Right renal pelvis (tissue), 4 donors: ENCODE results near the gene POMP. TPM values are rescaled to one million over a fixed set of nuclear protein-coding genes. Genes with fewer than 3 reads are reported as not detected.

ENCODE experiments used
- DNase-seq, 4 donors: peaks; one replicate each; pipeline ENCODE4 v3.0.0-alpha.2; 2013; ENCODE audit warnings: low read depth in 4 of 4, low spot score in 3 of 4, missing footprints in 1 of 4
- polyA plus RNA-seq, 4 donors: library from polyadenylated mRNA; unstranded; fragments of 120-200 nt; gene quantifications; one replicate each; pipeline ENCODE4 v1.2.1, GENCODE V29; 2013; ENCODE audit not compliant: insufficient read length in 4 of 4

The POMP gene, protein sequence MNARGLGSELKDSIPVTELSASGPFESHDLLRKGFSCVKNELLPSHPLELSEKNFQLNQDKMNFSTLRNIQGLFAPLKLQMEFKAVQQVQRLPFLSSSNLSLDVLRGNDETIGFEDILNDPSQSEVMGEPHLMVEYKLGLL
- polyA plus RNA-seq, result 100 to 1,000 TPM in 2 of 4 donors, 10 to 100 TPM in 2; 96.9 to 104 (median 101) TPM

GRCh38 chr13:28658796-28659620 lies at the start of gene POMP:
TSS of gene POMP (plus strand) at chr13:28659130. CDS start at chr13:28659185, 55 bp downstream.
- peak; percentile 76 to 86 (median 80) for DNase-seq

GRCh38 chr13:28609381-28609780 lies 49.5 kb upstream of the POMP start:
- DNase-seq, result no peak

DNA sequence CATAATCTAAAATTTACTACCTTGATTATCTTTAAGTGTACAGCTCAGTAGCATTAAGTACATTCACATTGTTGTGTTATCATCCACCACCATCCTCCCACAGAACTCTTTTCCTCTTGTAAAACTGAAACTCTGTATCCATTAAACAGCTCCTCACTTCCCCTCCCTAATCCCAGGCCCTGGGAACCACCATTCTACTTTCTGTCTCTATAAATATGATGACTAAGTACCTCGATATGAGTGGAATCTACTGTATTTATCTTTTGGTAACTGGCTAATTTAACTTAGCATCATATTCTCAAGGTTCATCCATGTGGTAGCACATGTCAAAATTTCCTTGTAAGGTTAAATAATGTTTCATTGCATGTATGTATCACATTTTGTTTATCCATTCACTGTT lies 49.0 kb upstream of the POMP start:
- DNase-seq, result no peak

DNA sequence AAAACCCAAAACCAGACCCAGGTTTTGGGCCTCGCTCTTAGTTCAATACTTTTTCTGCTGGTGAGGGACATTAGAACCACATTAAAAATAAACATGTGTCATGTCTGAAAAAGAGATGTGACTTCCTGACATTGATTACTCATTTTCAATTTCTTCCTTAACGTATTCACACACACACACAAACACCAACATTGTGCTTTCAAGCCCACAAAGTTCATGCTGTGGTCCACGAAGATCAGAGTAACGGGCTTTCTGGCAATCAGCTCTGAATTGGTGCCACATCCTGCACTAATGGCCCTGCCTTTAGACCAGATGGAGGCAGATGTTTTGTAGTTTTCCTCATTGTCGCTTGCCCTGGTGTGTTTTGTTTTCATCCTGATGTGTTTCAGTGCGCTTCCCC lies 47.9 kb upstream of the POMP start:
- no peak for DNase-seq

GRCh38 chr13:28611654-28612131 lies 47.2 kb upstream of the POMP start:
- DNase-seq, result no peak

- no peak for DNase-seq
Measured at GRCh38 chr13:28613562-28613961, 45.4 kb upstream of the POMP start.

GRCh38 chr13:28615916-28616446 lies 42.9 kb upstream of the POMP start:
- DNase-seq, result no peak

DNA sequence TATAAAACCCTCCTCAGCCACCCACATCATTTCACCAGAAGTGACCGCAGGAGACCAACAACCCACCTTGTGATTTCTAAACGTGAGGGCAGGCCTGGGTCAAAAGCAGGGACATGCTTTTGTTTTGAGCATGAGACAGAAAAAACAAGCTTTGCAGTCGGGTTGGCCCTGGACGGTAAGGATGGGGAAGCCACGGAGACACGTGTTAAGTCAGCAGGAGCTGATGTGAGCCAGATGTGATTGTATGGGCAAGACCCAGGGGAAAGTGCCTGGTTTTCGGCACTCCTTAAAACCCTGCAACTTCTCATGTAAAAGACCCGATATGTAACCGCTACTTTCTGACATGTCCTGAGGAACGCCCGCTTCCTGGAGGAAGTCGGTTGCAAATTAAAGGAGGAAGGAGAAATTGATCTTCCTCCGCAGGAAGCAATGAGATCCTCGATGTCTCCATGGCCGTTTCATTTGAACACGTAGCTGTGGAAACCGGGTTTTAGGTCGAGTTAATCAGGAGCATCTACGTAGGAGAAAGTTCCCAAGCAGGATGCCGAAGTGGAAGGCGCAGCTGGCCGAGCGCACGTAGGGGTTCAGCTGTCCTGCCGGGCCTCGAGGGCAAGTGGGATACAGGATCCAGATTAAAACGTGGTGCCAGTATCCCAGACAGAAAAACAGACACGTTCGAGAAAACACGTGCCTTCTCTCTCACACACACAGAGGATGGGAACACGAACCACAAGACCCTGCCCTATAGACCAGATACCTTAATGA lies 40.5 kb upstream of the POMP start:
- no peak for DNase-seq

DNA sequence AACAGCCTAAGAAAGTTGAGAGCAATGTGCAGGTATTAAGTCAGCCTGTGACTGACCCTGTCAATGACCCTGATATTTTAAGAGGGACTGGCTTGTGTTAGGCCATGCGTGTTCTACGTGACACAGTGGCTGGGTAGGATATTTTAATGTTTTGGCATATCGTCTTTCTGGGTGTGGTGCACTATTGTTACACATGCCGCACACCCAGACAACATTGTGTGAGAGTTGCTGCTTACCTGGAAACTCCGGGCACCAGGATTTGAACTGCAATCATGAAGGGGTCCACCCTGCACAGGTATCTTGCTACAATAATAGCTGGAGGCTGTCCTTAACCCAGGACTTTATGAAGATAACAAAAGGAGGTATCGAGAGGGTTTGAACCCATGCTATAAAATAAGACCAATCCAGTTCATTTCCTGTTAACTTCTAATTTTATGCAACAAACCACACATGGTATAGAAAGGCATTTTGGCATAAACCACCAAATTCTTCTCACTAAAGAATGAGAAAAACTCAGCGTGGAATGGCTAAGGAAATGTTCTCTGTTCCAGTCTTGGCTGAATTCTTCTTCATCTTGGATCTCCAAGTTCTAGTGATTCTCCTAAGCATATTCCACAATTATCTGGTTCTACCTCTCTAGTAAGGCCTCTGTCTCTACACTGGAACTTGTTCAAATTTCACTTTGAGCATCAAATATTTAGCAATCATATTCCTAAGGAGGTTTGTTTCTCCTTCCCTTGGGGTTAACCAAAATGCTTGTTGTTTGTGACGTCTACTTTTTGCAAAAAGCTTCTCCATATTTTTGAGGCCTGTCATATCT lies 38.7 kb upstream of the POMP start:
- no peak for DNase-seq

- DNase-seq, result no peak
Measured at GRCh38 chr13:28621449-28621848, 37.5 kb upstream of the POMP start.

DNA sequence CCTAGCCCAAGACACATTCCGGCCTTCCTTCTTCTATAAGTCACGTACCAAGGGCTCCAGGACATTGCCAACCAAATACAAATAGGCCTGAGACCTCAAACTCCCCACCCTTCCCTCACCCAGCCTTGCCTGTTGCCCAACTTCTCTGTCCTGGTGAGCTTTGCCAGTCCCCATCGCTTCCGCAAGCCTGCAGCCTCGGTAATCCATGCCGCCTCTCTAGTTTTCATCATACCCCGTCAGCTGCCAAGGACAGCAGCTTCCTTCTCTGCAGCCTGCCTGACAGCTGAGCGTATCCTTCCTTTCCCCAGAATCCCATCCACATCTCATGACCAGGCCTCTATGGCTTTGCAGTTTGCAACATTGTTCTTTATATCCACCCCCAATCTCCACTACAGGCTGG lies 36.6 kb upstream of the POMP start:
- DNase-seq, result no peak

DNA sequence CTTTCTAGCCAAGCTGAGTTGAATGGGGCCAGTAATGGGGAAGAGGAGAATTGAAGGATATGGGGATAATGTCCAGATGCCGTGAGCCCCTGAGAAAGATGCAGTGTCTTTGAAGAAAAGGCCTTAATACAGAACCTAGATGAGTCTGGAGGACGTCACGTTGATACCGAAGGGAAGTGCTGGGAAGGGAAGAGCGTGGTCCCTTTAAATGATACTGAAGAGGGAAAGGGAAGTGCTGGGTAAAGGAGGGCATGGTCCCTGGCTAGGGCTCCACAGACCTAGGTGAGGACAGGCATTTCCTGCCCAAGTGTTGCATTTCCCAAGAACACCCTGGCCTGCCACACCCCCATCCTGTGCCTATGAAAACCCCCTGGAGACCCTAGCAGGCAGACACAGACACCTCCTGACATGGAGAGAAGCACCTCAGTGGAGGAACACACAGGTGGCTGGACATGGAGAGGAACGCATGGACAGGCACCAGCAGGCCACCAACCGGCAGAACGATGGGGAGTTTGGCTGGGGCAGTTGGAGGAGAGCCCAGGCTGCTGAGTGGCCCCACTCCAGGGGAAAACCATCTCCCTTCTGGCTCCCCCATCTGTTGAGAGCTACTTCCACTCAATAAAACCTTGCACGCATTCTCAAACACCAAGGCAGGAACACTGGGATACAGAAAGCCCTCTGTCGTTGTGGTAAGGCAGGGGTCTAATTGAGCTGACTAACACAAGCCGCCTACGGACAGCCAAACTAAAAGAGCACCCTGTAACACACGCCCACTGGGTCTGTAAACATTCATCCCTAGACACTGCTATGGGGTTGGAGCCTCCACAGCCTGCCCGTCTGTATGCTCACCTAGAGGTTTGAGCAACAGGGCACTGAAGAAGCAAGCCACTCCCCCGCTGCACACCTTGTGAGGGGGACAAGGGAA lies 34.9 kb upstream of the POMP start:
- no peak for DNase-seq

DNA sequence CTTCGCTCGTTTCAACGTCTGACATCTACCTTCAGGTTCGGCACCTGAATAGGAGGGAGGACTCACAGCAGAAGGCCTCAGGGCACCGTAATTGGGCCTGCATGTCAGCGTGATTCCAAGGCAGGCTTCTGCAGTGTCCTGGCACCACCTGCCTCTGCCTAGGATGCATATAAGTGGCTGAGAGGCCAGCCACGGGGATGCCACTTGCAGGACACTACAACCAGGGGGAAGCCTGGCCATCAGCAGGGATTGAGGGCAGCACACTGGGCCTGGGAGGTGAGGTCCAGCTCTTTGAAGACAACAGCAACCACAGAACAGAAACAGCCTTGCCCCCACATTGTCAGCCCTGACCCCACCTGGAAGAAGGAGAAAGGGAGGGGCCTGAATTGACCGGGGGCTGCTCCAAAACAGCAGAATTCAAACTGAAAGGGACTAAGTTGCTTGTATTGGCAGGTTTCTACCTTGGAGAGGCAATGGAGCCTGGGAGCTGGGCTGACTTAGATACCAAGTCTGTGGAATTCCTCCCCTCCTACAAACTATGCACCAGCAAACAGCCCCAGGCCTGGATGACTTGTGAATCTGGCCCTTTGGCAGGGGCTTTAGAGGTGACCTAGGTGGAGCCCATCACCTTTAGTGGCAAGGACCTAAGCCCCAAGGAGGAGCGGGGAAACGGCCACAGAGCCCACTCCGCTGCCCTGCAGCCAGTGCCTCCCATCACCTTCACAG lies 34.1 kb upstream of the POMP start:
- DNase-seq, result no peak

DNA sequence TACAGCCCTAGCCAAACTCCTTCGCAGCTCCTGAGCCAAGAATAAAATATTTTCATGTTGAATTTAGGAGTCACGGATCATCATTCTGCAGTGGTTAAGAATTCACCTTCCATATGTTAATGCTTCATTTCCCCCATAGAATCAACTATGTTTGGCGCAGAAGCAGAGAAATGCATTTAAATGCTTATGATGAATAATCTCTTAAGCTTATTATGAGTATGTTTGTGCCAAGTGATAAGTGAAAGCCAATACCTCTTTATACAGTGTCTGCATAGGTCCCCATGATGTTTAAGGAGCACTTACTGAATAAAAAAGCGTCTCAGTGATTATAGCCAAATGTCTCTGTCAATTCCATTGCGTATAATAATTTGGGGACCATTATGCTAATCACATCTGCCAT lies 32.7 kb upstream of the POMP start:
- no peak for DNase-seq

DNA sequence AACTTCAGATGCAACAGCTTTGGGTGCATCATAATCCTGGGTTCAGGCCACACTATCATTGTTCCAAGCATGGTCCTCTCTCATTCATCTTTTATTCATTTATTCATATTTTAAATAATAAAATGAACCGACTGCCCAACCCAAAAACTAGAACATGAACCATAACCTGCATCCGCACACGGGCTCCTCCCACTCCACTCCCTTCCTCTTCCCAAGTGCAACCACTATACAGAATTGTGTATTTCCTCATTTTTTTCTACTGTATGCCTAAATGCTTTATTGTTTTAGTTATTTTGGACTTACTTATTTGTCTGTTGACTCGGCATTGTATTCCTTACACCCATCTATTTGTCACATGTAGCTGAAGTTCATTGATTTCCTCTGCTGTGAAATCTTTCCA lies 30.7 kb upstream of the POMP start:
- DNase-seq, result no peak

- no peak for DNase-seq
Measured at GRCh38 chr13:28630869-28631268, 28.1 kb upstream of the POMP start.

DNA sequence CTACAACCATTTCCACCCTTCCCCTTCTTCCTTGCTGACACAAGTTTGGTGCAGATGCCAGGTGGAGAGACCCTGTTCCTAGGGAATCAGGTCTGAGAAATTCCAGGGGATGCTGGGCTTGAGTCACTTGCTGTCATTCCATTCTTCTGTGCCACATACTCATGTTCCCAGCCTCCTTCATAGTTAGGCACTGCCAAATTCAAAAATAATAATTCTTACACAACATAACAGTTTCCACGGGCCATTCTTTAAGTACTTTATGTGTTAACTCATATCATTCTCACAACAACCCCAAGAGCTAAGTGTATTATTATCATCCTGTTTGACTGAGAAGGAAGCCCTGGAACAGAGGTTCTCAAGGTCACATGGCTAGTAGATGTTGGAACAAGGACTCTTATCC lies 27.1 kb upstream of the POMP start:
- DNase-seq, result no peak

DNA sequence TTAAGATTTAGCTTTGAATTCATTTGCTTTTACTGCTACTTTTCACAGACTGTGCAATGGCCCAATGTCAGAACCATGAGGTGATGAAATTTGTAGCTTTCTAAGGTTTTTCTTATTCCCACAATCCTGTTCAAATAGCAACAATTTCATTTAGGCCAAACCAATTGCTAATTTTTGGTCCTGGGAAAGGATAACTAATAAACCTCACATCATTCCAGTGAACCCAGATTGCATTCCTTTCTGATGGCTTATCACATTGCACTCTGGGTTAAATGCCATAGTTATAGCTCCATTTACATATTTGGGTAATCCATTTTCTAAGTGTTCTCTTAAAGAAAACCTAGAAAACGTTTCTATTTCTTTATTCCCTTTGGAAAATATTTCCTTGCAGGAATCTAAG lies 22.9 kb upstream of the POMP start:
- DNase-seq, result no peak
